Progenitor cell of endocrine pancreas (in vitro differentiated cells): Measurements from ENCODE around the gene CNNM2. TPM values are rescaled to one million over a fixed set of nuclear protein-coding genes. Genes with fewer than 3 reads are reported as not detected.

Experiments used
- DNase-seq: peaks from one replicate; pipeline ENCODE4 v3.0.0; 2021; ENCODE audit warnings: low spot score; ENCODE audit not compliant: unreplicated experiment
- H3K27ac Mint-ChIP-seq: 2 replicates; pipeline ENCODE4 v1.8.0; 2021; ENCODE audit warnings: mild to moderate bottlenecking, moderate library complexity, mixed read lengths
- H3K27me3 Mint-ChIP-seq: 2 replicates; pipeline ENCODE4 v1.8.0; 2021; ENCODE audit warnings: mixed read lengths
- H3K36me3 Mint-ChIP-seq: 2 replicates; pipeline ENCODE4 v1.8.0; 2022; ENCODE audit warnings: mixed read lengths; ENCODE audit not compliant: insufficient read depth
- H3K4me1 Mint-ChIP-seq: 2 replicates; pipeline ENCODE4 v1.8.0; 2021; ENCODE audit warnings: low read depth, mixed read lengths
- H3K4me3 Mint-ChIP-seq: 2 replicates; pipeline ENCODE4 v1.8.0; 2021; ENCODE audit warnings: low read depth, mild to moderate bottlenecking, moderate library complexity, mixed read lengths
- H3K9me3 Mint-ChIP-seq: 2 replicates; pipeline ENCODE4 v1.8.0; 2021; ENCODE audit warnings: low read depth, mixed read lengths
- CTCF ChIP-seq: fragments of 200-600 bp; sonication (generic); IDR thresholded peaks from one replicate; pipeline ENCODE4 v1.5.0; 2021; ENCODE audit warnings: antibody characterized with exemption, mild to moderate bottlenecking; ENCODE audit not compliant: unreplicated experiment
- total RNA-seq: library from RNA; stranded (reverse); gene quantifications from 2 replicates; pipeline ENCODE4 v1.2.1, GENCODE V29; 2021

CNNM2 gene
- total RNA-seq, 1 donor from 2014 or later = 14.5 TPM

- peaks cover 6% of the 10 kb centered on the region for H3K4me1 Mint-ChIP-seq
- no peak for DNase-seq
- H3K4me3 Mint-ChIP-seq = no peak overlapping the region
- no peak overlapping the region for H3K27ac Mint-ChIP-seq
- peaks cover 1% of the 10 kb centered on the region for H3K36me3 Mint-ChIP-seq
- H3K27me3 Mint-ChIP-seq = no peaks in the 10 kb centered on the region
- no peaks in the 10 kb centered on the region for H3K9me3 Mint-ChIP-seq
- no peak for TF ChIP-seq CTCF
Measured at GRCh38 chr10:103019425-103019824, 101.3 kb downstream of the CNNM2 start.

GRCh38 chr10:103021150-103021899, 103.2 kb downstream of the CNNM2 start:
- TF ChIP-seq CTCF = no peak
- no peaks in the 10 kb centered on the region for H3K27me3 Mint-ChIP-seq
- H3K27ac Mint-ChIP-seq = peak overlapping the region; percentile 70
- no peak overlapping the region for H3K4me3 Mint-ChIP-seq
- H3K4me1 Mint-ChIP-seq = peaks cover 8% of the 10 kb centered on the region
- H3K9me3 Mint-ChIP-seq = no peaks in the 10 kb centered on the region
- no peak for DNase-seq
- peaks cover 1% of the 10 kb centered on the region for H3K36me3 Mint-ChIP-seq

GRCh38 chr10:103021900-103022293, 103.8 kb downstream of the CNNM2 start:
- no peak overlapping the region for H3K4me3 Mint-ChIP-seq
- H3K36me3 Mint-ChIP-seq = peaks cover 1% of the 10 kb centered on the region
- peak overlapping the region; percentile 70 for H3K27ac Mint-ChIP-seq
- H3K27me3 Mint-ChIP-seq = no peaks in the 10 kb centered on the region
- H3K9me3 Mint-ChIP-seq = no peaks in the 10 kb centered on the region
- no peak for TF ChIP-seq CTCF
- H3K4me1 Mint-ChIP-seq = peaks cover 8% of the 10 kb centered on the region
- DNase-seq = no peak

- no peaks in the 10 kb centered on the region for H3K27me3 Mint-ChIP-seq
- no peaks in the 10 kb centered on the region for H3K9me3 Mint-ChIP-seq
- peaks cover 5% of the 10 kb centered on the region for H3K4me1 Mint-ChIP-seq
- no peak overlapping the region for H3K27ac Mint-ChIP-seq
- peaks cover 1% of the 10 kb centered on the region for H3K36me3 Mint-ChIP-seq
- no peak for TF ChIP-seq CTCF
- no peak for DNase-seq
- H3K4me3 Mint-ChIP-seq = no peak overlapping the region
Measured at GRCh38 chr10:103025696-103026095, 107.6 kb downstream of the CNNM2 start.

GRCh38 chr10:103038570-103038969, 120.5 kb downstream of the CNNM2 start:
- Mint-ChIP-seq H3K27me3 (no peaks in the 10 kb centered on the region), H3K27ac (no peak overlapping the region), H3K36me3 (no peaks in the 10 kb centered on the region), H3K9me3 (no peaks in the 10 kb centered on the region), H3K4me1 (peaks cover 3% of the 10 kb centered on the region), H3K4me3 (no peak overlapping the region)
- TF ChIP-seq CTCF = no peak
- DNase-seq = no peak
